T-helper 2 cell treated with Interferon-gamma antibody and Interleukin-4, amounts not matched to agents 100 ng/mL and 5 ng/mL, for 36 hours (primary cell): ENCODE measurements around the gene APBA2. TPM values are rescaled to one million over a fixed set of nuclear protein-coding genes. Genes with fewer than 3 reads are reported as not detected.

ENCODE experiments used
- intact Hi-C: fragments of 100-400 bp; cut with micrococcal nuclease; formaldehyde crosslinking; loops from one replicate; pipeline ENCODE4 v1.15.1; 2023
- total RNA-seq: library from RNA; stranded (reverse); gene quantifications from 2 replicates; pipeline ENCODE4 v1.2.3, GENCODE V29; 2022

Gene APBA2
- total RNA-seq, 1 donor from 2014 or later = 8.1 TPM

- intact Hi-C loops = no loop called here
Observed at GRCh38 chr15:28955160-28955992, 69.6 kb downstream of the APBA2 start.

GRCh38 chr15:28955993-28956421, 70.2 kb downstream of the APBA2 start:
- intact Hi-C loops = no loop called here

GRCh38 chr15:28956491-28956890, 70.7 kb downstream of the APBA2 start:
- intact Hi-C loops = no loop called here

GRCh38 chr15:28957606-28958498, 72.1 kb downstream of the APBA2 start:
- intact Hi-C loops = no loop called here

GRCh38 chr15:28959326-28959725, 73.6 kb downstream of the APBA2 start:
- intact Hi-C loops = no loop called here

- intact Hi-C loops = no loop called here
Observed at GRCh38 chr15:28960979-28961378, 75.2 kb downstream of the APBA2 start.

- intact Hi-C loops = no loop called here
Observed at GRCh38 chr15:28961391-28961790, 75.6 kb downstream of the APBA2 start.

GRCh38 chr15:28962851-28963710, 77.3 kb downstream of the APBA2 start:
- intact Hi-C loops = no loop called here

- intact Hi-C loops = no loop called here
Observed at GRCh38 chr15:28963711-28964081, 77.9 kb downstream of the APBA2 start.

- intact Hi-C loops = no loop called here
Observed at GRCh38 chr15:28964098-28964497, 78.3 kb downstream of the APBA2 start.

GRCh38 chr15:28967066-28967465, 81.3 kb downstream of the APBA2 start:
- intact Hi-C loops = no loop called here

GRCh38 chr15:28967990-28968389, 82.2 kb downstream of the APBA2 start:
- intact Hi-C loops = no loop called here

- intact Hi-C loops = no loop called here
Observed at GRCh38 chr15:28969511-28970085, 83.8 kb downstream of the APBA2 start.

- intact Hi-C loops = loop anchor here (2.0 kb wide), 1 partner anchor 83 kb away; no protein-coding TSS in a partner anchor
Observed at GRCh38 chr15:28974142-28974541, 88.4 kb downstream of the APBA2 start.

GRCh38 chr15:28975766-28976179, 90.0 kb downstream of the APBA2 start:
- intact Hi-C loops = loop anchor here (2.0 kb wide), 1 partner anchor 85 kb away; no protein-coding TSS in a partner anchor

GRCh38 chr15:28977377-28978010, 91.7 kb downstream of the APBA2 start:
- intact Hi-C loops = no loop called here

GRCh38 chr15:28978011-28978378, 92.2 kb downstream of the APBA2 start:
- intact Hi-C loops = no loop called here

GRCh38 chr15:28978661-28979060, 92.9 kb downstream of the APBA2 start:
- intact Hi-C loops = no loop called here

- intact Hi-C loops = no loop called here
Observed at GRCh38 chr15:28979208-28979841, 93.6 kb downstream of the APBA2 start.
